Astrocyte of the cerebellum (primary cell): ENCODE data around the gene GPS1.

Source experiments
- DNase-seq: peaks from one replicate; pipeline ENCODE4 v3.0.0-alpha.2; 2011; ENCODE audit warnings: low read depth
- H3K4me3 ChIP-seq: 2 replicates; pipeline ENCODE4 v1.5.1; 2011; ENCODE audit warnings: mild to moderate bottlenecking, low read depth, low read length, moderate library complexity
- in situ Hi-C: cut with HindIII; loops from 2 replicates; pipeline ENCODE4 v1.10.0; 2017; ENCODE audit warnings: low sequenced_read_pairs
- TF ChIP-seq, protein P1 (sequence below): IDR thresholded peaks from 2 replicates; pipeline ENCODE4 v1.5.1; 2012; ENCODE audit warnings: low read length, low read depth, moderate library complexity, mild to moderate bottlenecking; ENCODE audit errors: missing control alignments

The GPS1 gene

DNA sequence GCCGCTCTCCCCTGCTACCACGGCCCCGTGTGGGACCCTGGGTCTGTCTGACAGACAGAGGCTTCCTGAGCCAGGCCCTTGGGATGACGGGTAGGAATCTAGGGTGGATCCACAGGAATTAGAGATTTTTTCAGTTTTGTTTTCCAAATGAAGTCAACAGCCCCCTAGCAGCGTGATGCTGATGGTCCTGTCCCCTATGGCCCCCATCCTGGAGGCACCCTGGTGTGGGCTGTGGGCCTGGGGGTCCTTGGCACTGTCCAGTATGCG, 44.5 kb upstream of the GPS1 start:
- in situ Hi-C loops = no loop called here
- H3K4me3 ChIP-seq = no peak overlapping the region
- TF ChIP-seq, protein P1, sequence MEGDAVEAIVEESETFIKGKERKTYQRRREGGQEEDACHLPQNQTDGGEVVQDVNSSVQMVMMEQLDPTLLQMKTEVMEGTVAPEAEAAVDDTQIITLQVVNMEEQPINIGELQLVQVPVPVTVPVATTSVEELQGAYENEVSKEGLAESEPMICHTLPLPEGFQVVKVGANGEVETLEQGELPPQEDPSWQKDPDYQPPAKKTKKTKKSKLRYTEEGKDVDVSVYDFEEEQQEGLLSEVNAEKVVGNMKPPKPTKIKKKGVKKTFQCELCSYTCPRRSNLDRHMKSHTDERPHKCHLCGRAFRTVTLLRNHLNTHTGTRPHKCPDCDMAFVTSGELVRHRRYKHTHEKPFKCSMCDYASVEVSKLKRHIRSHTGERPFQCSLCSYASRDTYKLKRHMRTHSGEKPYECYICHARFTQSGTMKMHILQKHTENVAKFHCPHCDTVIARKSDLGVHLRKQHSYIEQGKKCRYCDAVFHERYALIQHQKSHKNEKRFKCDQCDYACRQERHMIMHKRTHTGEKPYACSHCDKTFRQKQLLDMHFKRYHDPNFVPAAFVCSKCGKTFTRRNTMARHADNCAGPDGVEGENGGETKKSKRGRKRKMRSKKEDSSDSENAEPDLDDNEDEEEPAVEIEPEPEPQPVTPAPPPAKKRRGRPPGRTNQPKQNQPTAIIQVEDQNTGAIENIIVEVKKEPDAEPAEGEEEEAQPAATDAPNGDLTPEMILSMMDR = no peak

DNA sequence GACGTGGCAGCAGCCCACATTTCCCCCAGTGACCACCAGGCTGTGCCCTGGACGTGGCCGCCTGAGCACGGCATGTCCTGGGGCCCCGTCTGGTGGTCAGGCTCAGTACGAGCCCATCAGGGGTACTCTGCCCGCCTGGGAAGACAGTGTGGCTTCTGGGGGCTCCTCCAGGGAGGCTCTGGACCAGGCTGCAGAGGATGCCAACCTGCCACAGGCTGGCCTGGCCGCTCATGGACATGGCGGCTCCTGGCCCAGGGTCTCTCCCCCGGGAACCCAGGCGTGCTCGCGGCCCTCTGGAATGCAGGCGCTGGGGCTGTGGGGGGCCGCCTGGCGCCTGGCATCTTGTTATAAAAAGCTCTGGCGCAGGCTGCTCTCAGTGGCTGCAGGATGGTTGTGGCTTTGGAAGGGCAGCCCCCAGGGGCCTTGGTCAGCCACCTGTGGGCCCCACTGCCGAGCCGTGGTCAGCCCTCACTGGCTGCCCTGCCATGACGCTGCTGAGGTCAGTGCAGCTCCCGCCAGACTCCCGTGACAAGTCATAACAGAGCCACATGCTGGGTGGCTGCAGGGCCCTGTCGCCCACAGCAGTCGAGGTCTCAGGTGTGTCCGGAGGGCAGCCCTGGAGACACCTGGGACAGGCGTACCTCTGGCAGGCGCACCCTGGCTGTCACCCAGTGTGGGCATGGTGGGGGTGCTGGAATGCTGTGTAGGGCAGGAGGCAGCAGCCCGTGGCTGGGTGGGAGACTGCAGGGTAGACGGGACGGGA, 44.0 kb upstream of the GPS1 start:
- no peak overlapping the region for H3K4me3 ChIP-seq
- DNase-seq = no peak
- TF ChIP-seq, protein P1 = peak; percentile 56
- in situ Hi-C loops = no loop called here

More for the DNA sequence above, 44.5 kb upstream of the GPS1 start:
- no peak for DNase-seq

DNA sequence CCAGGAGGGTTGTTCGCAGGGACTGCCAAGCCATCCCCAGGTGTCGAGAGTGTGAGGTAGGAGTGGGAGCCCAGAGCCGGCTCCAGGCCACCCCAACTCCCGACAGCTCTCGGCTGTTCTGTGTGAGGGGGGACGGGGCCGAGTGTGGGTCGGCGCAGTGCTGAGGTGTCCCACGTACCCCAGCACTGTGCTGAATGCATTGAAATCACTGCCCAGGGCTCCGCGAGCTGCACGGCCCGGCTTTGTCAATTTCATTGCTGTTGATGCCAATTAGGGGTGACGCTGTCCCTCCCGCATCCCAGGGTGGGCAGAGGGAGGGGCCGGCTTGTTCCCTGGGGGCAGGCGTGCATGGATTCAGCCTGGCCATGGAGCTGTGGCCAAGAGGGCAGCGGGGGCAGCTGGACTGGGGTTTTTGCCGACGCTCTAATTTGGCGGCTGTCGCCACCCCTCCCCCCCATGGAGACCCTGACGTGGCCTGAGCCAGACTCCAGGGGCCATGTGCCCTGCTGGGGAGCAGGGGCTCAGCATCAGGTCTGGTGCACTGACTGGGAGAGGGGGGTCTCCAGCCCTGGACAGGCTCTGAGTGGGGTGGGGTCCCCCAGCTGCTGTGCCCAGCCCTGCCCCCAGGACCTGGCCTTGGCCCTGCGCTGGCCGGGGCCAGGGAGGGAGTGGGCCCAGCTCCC, 43.3 kb upstream of the GPS1 start:
- DNase-seq = no peak
- no peak overlapping the region for H3K4me3 ChIP-seq
- TF ChIP-seq, protein P1 = no peak
- in situ Hi-C loops = no loop called here

DNA sequence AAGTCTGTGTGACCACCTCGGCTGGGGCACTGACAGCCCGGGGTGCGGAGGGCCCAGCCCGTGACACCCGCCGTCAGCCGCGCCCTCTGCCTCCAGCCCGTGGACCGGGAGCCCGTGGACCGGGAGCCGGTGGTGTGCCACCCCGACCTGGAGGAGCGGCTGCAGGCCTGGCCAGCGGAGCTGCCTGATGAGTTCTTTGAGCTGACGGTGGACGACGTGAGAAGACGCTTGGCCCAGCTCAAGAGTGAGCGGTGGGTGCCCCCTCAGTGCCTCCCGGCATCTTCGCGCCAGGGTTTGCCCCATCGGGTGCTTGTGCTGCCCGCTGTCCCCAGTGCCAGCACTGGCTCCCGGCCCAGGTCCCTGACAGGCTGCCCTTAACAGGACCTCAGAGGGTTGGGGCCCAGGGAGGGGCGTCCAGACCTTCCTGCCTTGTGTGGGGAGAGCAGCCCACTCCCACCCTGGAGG, 42.7 kb upstream of the GPS1 start:
- in situ Hi-C loops = no loop called here
- no peak overlapping the region for H3K4me3 ChIP-seq
- TF ChIP-seq, protein P1 = no peak
- DNase-seq = no peak

DNA sequence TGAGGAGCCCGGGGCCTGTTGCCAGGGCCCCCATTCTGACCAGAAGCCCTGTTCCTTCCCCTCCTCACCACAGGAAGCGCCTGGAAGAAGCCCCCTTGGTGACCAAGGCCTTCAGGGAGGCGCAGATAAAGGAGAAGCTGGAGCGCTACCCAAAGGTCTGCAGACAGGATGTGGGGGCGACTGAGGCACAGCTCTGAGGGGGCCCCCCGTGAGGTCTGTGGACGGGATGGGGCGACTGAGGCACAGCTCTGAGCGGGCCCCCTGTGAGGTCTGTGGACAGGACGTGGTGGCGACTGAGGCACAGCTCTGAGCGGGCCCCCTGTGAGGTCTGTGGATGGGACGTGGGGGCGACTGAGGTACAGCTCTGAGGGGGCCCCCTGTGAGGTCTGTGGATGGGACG, 42.3 kb upstream of the GPS1 start:
- H3K4me3 ChIP-seq = no peak overlapping the region
- no peak for DNase-seq
- TF ChIP-seq, protein P1 = no peak
- in situ Hi-C loops = no loop called here

DNA sequence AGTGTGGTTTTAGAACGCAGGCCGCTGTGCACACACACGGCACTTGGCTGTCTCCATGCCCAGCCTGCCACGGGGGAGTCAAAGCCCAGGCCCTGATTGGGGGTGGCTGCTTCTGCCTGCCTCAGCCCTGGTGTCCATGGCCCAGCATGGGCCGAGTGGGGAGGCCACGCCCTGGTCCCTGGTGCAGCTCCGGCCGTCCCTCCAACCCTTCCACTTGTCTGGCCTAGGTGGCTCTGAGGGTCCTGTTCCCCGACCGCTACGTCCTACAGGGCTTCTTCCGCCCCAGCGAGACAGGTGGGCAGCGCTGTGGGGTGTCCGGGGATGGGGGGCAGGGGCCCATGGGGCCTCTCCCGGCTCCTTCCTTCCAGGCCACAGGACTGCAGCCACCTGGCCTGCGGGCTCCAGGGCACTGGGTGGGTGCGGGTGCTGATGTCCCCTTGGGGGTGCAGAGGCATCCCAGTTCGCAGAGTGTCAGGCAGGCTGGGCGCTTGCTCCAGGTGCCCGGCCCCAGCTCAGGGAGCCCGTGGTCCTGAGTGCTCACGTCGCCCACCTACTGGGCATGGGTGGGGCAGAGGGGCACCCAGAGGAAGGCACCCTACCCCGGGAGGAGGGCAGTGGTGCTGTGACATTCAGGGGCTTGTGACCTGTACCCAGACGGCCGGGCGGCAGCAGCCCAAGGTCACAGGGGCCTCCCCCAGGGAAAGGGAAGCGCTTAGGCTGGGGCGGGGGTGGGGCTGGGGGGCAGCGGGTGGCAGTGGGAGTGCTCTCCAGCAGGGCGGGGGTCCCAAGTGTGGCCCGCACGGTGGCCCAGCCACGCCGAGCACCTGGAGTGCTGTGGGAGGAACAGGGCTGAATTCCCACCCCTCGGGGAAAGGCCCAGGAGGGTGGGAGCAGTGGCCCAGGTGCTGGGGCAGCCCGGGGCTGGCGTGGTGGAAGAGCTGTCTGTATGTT, 40.8 kb upstream of the GPS1 start:
- TF ChIP-seq, protein P1 = no peak
- in situ Hi-C loops = no loop called here
- no peak for DNase-seq
- no peak overlapping the region for H3K4me3 ChIP-seq
